Upper lobe of left lung (tissue), 6 donors: ENCODE results near the gene SPDEF. TPM values are rescaled to one million over a fixed set of nuclear protein-coding genes. Genes with fewer than 3 reads are reported as not detected.

ENCODE experiments used
- ATAC-seq, 2 donors: fragments of 200-7000 bp; cut with Tn5 transposase; one replicate each; pipeline ENCODE4 v1.9.1; 2022; ENCODE audit warnings: mild to moderate bottlenecking in 2 of 2, moderate library complexity in 2 of 2; ENCODE audit not compliant: low FRiP score in 2 of 2
- DNase-seq, 2 donors: peaks; one replicate each; pipeline ENCODE4 v3.0.0-alpha.2; 2019 to 2020
- H3K27ac ChIP-seq, 4 donors: fragments of 200-600 bp; sonication (generic); one replicate each; pipeline ENCODE4 v1.5.1; 2016 to 2019
- H3K27me3 ChIP-seq, 4 donors: fragments of 200-600 bp; sonication (generic); one replicate each; pipeline ENCODE4 v1.5.1; 2017 to 2019
- H3K36me3 ChIP-seq, 4 donors: fragments of 200-600 bp; sonication (generic); one replicate each; pipeline ENCODE4 v1.5.1; 2016 to 2019
- H3K4me1 ChIP-seq, 4 donors: fragments of 200-600 bp; sonication (generic); one replicate each; pipeline ENCODE4 v1.5.1; 2018 to 2019
- H3K4me3 ChIP-seq, 4 donors: fragments of 200-600 bp; sonication (generic); one replicate each; pipeline ENCODE4 v1.5.1; 2017 to 2019; ENCODE audit warnings: mild to moderate bottlenecking in 2 of 4, moderate library complexity in 1 of 4
- H3K9me3 ChIP-seq, 4 donors: fragments of 200-600 bp; sonication (generic); one replicate each; pipeline ENCODE4 v1.5.1; 2018 to 2019
- CTCF ChIP-seq, 6 experiments: fragments of 450-650 bp in 4 of 6; fragments of 200-600 bp in 2 of 6; sonication (generic) in 2 of 6; IDR thresholded peaks; one replicate each; pipeline ENCODE4 v1.5.1; 2016 to 2019; ENCODE audit warnings: antibody characterized with exemption in 6 of 6
- EP300 ChIP-seq, 4 donors: sonication (generic); formaldehyde crosslinking; IDR thresholded peaks; one replicate each; pipeline ENCODE4 v1.5.1; 2017; ENCODE audit warnings: antibody characterized with exemption in 4 of 4, control low read depth in 2 of 4
- POLR2A ChIP-seq, 4 donors: fragments of 450-650 bp; IDR thresholded peaks; one replicate each; pipeline ENCODE4 v1.5.1; 2016 to 2017; ENCODE audit warnings: antibody characterized with exemption in 4 of 4, mild to moderate bottlenecking in 2 of 4
- POLR2AphosphoS5 ChIP-seq, 2 donors: sonication (generic); formaldehyde crosslinking; IDR thresholded peaks; one replicate each; pipeline ENCODE4 v1.5.1; 2017; ENCODE audit warnings: antibody characterized with exemption in 2 of 2
- WGBS, 2 donors: methylation state at CpG; one replicate each; pipeline ENCODE4 v1.1.5; 2017 to 2018; 5-methylcytosine and 5-hydroxymethylcytosine counted together
- total RNA-seq, 6 donors: library from RNA; depleted of rRNA in 4 of 6; stranded (reverse); fragments of >200 nt in 4 of 6; gene quantifications; one replicate each; pipeline versions ENCODE4 v1.1.0 to v1.2.1, GENCODE V29; 2016 to 2021
- donor health status: DM: no; HTN: no; CAD: no; lungs with moderate emphysema.
- donor health status: DM: no; HTN: yes; CAD: no; lungs with severe emphysema.

The SPDEF gene
- total RNA-seq, 6 donors from 2014 or later, result 0.61 to 5.2 (median 3.8) TPM

GRCh38 chr6:34595332-34596184, 39.4 kb upstream of the SPDEF start:
- H3K4me3 ChIP-seq, result no peak overlapping the region
- no peak for ATAC-seq
- H3K4me1 ChIP-seq, result peaks cover 15 to 30% (median 24%) of the 10 kb centered on the region in 4 donors
- TF ChIP-seq POLR2A (IDR thresholded peaks at IDR 0.05) (no peak), EP300 (IDR thresholded peaks at IDR 0.05) (no peak), POLR2AphosphoS5 (IDR thresholded peaks at IDR 0.05) (no peak), CTCF (IDR thresholded peaks at IDR 0.05) (no peak)
- H3K9me3 ChIP-seq, result no peaks in the 10 kb centered on the region
- H3K36me3 ChIP-seq, result no peaks in the 10 kb centered on the region
- WGBS, 2 donors, result 66 to 71% methylated on average over 6 of the region's 6 CpGs
- H3K27me3 ChIP-seq, result no peaks in the 10 kb centered on the region
- no peak for DNase-seq
- no peak overlapping the region for H3K27ac ChIP-seq

- no peak overlapping the region for H3K4me3 ChIP-seq
- no peak for ATAC-seq
- 68 to 78% methylated on average over 2 to 5 of the region's 5 CpGs for WGBS, 2 donors
- peaks cover 0 to 14% (median 11%) of the 10 kb centered on the region in 4 donors for H3K36me3 ChIP-seq
- no peaks in the 10 kb centered on the region for H3K27me3 ChIP-seq
- no peak for DNase-seq
- peaks cover 5 to 23% (median 17%) of the 10 kb centered on the region in 4 donors for H3K4me1 ChIP-seq
- no peaks in the 10 kb centered on the region for H3K9me3 ChIP-seq
- H3K27ac ChIP-seq, result no peak overlapping the region
- TF ChIP-seq CTCF (IDR thresholded peaks at IDR 0.05) (no peak), EP300 (IDR thresholded peaks at IDR 0.05) (no peak), POLR2A (IDR thresholded peaks at IDR 0.05) (no peak), POLR2AphosphoS5 (IDR thresholded peaks at IDR 0.05) (no peak)
Measured at GRCh38 chr6:34593701-34594100, 37.6 kb upstream of the SPDEF start.

GRCh38 chr6:34592208-34592952, 36.3 kb upstream of the SPDEF start:
- no peak for DNase-seq
- H3K9me3 ChIP-seq, result no peaks in the 10 kb centered on the region
- no peak for TF ChIP-seq CTCF (IDR thresholded peaks at IDR 0.05)
- no peak for TF ChIP-seq POLR2A (IDR thresholded peaks at IDR 0.05)
- TF ChIP-seq EP300 (IDR thresholded peaks at IDR 0.05), result no peak
- no peak for TF ChIP-seq POLR2AphosphoS5 (IDR thresholded peaks at IDR 0.05)
- 92 to 95% methylated on average over 10 of the region's 10 CpGs for WGBS, 2 donors
- no peak overlapping the region for H3K4me3 ChIP-seq
- H3K4me1 ChIP-seq, result peaks cover 0 to 9% (median 5%) of the 10 kb centered on the region in 4 donors
- ATAC-seq, result no peak
- no peak overlapping the region for H3K27ac ChIP-seq
- H3K36me3 ChIP-seq, result peaks cover 4 to 27% (median 21%) of the 10 kb centered on the region in 4 donors
- no peaks in the 10 kb centered on the region for H3K27me3 ChIP-seq

DNA sequence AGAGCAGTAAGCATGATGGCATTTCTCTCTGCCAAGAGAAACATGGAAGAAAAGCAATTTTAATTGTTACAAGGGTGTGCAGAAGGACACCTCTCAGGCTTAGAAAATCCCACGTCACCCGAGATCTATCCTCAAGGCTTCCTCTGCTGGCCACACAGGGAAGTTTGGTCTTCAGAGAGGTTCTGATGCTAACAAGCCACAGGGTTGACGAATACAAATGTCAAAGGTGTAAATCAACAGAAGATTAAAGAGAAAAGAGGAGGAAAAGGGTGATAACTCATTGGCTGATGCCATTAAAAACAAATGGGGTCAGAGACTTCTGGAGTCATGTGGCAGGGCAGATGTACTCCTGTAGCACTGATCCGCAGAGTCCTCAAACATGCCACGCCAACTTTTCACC, 33.6 kb upstream of the SPDEF start:
- WGBS, 2 donors, result 91 to 93% methylated on average over 5 of the region's 5 CpGs
- no peak for DNase-seq
- H3K36me3 ChIP-seq, result peaks cover 6 to 34% (median 22%) of the 10 kb centered on the region in 4 donors
- H3K27ac ChIP-seq, result no peak overlapping the region
- no peak for ATAC-seq
- H3K4me1 ChIP-seq, result peaks cover 0 to 8% (median 2%) of the 10 kb centered on the region in 4 donors
- no peak overlapping the region for H3K4me3 ChIP-seq
- H3K27me3 ChIP-seq, result no peaks in the 10 kb centered on the region
- H3K9me3 ChIP-seq, result no peaks in the 10 kb centered on the region
- TF ChIP-seq POLR2A (IDR thresholded peaks at IDR 0.05), result no peak
- TF ChIP-seq CTCF (IDR thresholded peaks at IDR 0.05), result no peak
- TF ChIP-seq EP300 (IDR thresholded peaks at IDR 0.05), result no peak
- TF ChIP-seq POLR2AphosphoS5 (IDR thresholded peaks at IDR 0.05), result no peak
